Lower leg skin (tissue), 4 donors: ENCODE measurements around the gene SMARCA2. TPM values are rescaled to one million over a fixed set of nuclear protein-coding genes. Genes with fewer than 3 reads are reported as not detected.

Experiments used
- DNase-seq, 2 donors: peaks; one replicate each; pipeline ENCODE4 v3.0.0-alpha.2; 2019; ENCODE audit warnings: low spot score in 2 of 2
- H3K4me3 ChIP-seq: fragments of 200-600 bp; sonication (generic); 2 replicates; pipeline ENCODE4 v1.5.1; 2017; ENCODE audit warnings: mild to moderate bottlenecking, low read depth; ENCODE audit not compliant: poor library complexity, severe bottlenecking
- POLR2A ChIP-seq, 2 donors: fragments of 450-650 bp; IDR thresholded peaks; one replicate each; pipeline ENCODE4 v1.6.1; 2016 to 2017; ENCODE audit warnings: antibody characterized with exemption in 2 of 2, mild to moderate bottlenecking in 1 of 2, moderate library complexity in 1 of 2
- WGBS, 2 donors: methylation state at CpG; one replicate each; pipeline ENCODE4 v1.1.5; 2018; 5-methylcytosine and 5-hydroxymethylcytosine counted together
- intact Hi-C: fragments of 100-400 bp; cut with DNase I; formaldehyde crosslinking; loops from one replicate; pipeline ENCODE4 v1.15.0; 2023; ENCODE audit warnings: low total_unique reads
- total RNA-seq, 4 donors: library from RNA; depleted of rRNA; stranded (reverse); fragments of >200 nt; gene quantifications; one replicate each; pipeline ENCODE4 v1.1.0, GENCODE V29; 2016
- TF ChIP-seq, protein P1 (sequence below), 3 donors: fragments of 450-650 bp; IDR thresholded peaks; one replicate each; pipeline ENCODE4 v1.5.1; 2016; ENCODE audit warnings: antibody characterized with exemption in 3 of 3, mild to moderate bottlenecking in 3 of 3, moderate library complexity in 2 of 3

Gene SMARCA2
- total RNA-seq, 4 donors from 2014 or later, result 111 to 130 (median 114) TPM

DNA sequence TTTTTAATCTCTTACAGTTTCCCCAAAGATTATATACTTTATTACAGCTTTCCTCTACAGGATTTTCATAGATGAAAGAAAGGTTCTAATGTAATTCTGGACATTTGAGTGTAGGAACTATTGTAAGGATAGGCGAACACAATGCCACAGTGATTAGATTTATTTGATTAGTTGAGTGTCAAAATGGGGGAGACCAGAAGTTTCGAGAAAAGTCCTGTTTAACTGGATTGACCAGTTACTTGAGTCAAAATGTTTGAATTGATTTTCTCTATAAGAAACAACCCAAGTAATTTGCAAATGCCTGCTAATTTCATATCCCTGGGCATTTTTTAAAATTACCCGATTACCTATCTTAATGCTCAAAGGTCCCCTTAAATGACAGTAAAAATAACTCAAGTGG, 50.6 kb downstream of the SMARCA2 start:
- H3K4me3 ChIP-seq, result no peak overlapping the region
- intact Hi-C loops, result no loop called here
- no peak for DNase-seq
- 60 to 62% methylated on average over 3 of the region's 3 CpGs for WGBS, 2 donors
- no peak for TF ChIP-seq POLR2A (IDR thresholded peaks at IDR 0.05)
- TF ChIP-seq, protein P1, sequence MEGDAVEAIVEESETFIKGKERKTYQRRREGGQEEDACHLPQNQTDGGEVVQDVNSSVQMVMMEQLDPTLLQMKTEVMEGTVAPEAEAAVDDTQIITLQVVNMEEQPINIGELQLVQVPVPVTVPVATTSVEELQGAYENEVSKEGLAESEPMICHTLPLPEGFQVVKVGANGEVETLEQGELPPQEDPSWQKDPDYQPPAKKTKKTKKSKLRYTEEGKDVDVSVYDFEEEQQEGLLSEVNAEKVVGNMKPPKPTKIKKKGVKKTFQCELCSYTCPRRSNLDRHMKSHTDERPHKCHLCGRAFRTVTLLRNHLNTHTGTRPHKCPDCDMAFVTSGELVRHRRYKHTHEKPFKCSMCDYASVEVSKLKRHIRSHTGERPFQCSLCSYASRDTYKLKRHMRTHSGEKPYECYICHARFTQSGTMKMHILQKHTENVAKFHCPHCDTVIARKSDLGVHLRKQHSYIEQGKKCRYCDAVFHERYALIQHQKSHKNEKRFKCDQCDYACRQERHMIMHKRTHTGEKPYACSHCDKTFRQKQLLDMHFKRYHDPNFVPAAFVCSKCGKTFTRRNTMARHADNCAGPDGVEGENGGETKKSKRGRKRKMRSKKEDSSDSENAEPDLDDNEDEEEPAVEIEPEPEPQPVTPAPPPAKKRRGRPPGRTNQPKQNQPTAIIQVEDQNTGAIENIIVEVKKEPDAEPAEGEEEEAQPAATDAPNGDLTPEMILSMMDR (IDR thresholded peaks at IDR 0.05), result no peak

DNA sequence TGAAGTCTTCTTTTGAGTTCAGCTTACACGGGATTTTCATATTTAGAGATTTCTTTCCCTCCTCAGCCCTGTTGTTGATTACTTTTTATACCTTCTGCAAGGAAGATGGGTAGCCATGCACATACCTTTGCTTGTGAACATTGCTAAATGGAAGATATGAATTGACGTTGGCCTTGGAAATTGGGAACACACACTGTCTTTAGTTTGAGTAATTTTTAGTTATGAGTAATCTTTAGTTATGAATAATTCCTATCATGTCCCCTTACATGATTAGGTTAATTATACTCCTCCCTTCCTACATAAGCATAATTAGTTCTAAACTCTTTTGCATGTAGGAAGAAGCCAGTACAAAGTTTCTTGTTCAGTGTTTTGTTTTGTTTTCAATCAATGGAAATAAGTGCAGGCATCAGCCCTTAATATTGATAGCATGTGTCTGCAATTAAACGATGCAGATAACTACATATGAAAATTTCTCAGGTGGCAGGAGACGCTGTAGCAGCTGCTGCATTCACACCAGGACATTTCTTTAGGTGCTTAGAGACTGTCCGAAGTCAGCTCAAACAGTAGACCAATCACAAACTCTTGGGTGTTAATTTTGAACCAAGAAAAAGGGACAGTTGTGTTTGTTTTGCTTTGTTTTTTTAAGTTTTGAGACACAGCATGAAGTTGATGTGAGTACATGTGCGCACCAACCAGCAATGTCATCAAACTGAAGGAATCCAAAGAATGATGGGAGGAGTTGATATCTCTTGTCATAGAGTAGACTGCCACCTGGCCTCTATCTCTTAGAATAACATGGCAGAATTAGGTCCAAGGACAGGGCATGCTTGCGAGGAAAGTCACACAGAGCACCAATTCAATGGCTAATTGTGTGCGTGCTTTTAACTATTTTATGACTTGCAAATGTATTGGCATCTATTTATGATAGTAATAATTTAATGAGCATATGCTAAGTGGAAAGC, 51.4 kb downstream of the SMARCA2 start:
- WGBS, 2 donors, result 72 to 78% methylated on average over 8 of the region's 8 CpGs
- no peak overlapping the region for H3K4me3 ChIP-seq
- intact Hi-C loops, result no loop called here
- TF ChIP-seq, protein P1 (IDR thresholded peaks at IDR 0.05), result no peak
- TF ChIP-seq POLR2A (IDR thresholded peaks at IDR 0.05), result no peak
- no peak for DNase-seq

DNA sequence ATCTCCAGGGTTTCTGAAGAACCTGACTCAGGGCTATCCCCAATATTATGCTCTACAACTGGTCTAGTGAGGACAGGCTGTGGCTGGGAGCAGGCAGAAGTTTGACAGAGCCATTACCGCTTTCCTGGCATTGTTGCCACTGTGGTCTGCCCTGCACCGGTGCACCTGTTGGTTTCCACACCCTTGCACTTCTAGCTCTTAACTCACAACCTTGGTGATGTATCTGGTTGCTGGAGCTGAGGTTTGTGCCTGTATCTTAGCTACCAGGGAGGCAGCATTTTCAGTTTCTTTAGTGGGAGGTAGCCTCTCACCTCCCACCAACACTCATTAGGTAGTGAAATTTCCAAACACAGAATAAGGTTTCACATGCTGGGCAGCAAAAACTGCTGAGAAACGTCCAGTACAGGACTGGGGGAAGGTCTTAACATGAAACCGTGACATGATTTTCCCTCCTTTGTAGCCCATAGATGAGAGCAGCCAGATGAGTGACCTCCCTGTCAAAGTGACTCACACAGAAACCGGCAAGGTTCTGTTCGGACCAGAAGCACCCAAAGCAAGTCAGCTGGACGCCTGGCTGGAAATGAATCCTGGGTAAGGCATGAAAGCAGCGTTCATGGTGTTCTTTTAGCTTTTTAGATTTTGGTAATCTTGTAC, 57.7 kb downstream of the SMARCA2 start:
- no peak overlapping the region for H3K4me3 ChIP-seq
- WGBS, 2 donors, result 91 to 94% methylated on average over 8 of the region's 8 CpGs
- TF ChIP-seq, protein P1 (IDR thresholded peaks at IDR 0.05), result no peak
- TF ChIP-seq POLR2A (IDR thresholded peaks at IDR 0.05), result no peak
- intact Hi-C loops, result no loop called here
- DNase-seq, result no peak

DNA sequence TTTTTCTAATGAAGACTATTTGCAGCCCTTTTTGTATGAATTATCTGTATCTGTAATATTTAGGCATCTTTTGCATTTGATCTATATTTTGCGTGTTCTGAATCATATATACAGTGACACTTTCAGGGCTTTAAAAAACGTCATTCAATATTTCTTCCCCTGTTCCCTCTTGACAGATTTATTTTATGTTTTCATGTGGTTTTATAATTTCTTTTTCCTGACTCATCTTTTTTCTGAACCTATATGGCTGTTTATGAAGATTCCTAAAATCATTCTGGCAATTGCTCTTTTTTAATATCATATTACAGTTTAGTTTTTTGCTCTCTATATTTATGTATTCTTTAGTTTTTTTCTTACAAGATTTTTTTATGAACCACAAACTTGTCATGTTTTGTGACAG, 67.6 kb downstream of the SMARCA2 start:
- DNase-seq, result no peak
- intact Hi-C loops, result no loop called here
- 82 to 83% methylated on average over 2 of the region's 2 CpGs for WGBS, 2 donors
- TF ChIP-seq POLR2A (IDR thresholded peaks at IDR 0.05), result no peak
- TF ChIP-seq, protein P1 (IDR thresholded peaks at IDR 0.05), result no peak
- H3K4me3 ChIP-seq, result no peak overlapping the region

DNA sequence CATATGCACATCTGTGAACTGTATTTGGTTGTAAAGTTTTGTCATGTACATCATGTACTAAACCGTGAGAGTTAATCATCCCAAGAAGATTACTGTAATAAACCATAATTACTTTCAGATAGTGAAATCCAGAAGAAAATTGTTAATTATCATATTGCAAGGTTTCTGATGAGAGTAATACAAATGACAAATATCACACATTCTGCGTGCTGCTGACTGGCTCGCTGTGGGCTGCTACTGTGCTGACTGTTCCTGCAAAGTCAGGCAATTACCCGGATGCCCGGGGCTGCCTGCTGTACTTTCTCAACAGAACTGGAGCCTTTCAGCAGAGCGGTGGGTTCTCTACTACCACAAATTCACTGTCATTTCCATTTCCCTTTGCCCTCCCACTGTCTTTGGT, 68.3 kb downstream of the SMARCA2 start:
- no peak for DNase-seq
- 77 to 81% methylated on average over 6 of the region's 6 CpGs for WGBS, 2 donors
- H3K4me3 ChIP-seq, result no peak overlapping the region
- intact Hi-C loops, result no loop called here
- TF ChIP-seq POLR2A (IDR thresholded peaks at IDR 0.05), result no peak
- TF ChIP-seq, protein P1 (IDR thresholded peaks at IDR 0.05), result no peak
